ENCODE measurements around the gene FAP.

FAP gene

GRCh38 chr2:162175714-162176113, 67.5 kb downstream of the FAP start:
- no peak overlapping the region for H3K27ac ChIP-seq (replicated peaks)
- no peak overlapping the region for H3K4me3 ChIP-seq (replicated peaks; ENCODE audit: insufficient read depth, low read length)
- DNase-seq (ENCODE audit: low read depth in 1 of 2, low spot score in 1 of 2): no peak
- no peak for TF ChIP-seq POLR2AphosphoS5 (IDR thresholded peaks at IDR 0.05; ENCODE audit: low read depth)
- no peak for TF ChIP-seq REST (IDR thresholded peaks at IDR 0.05; ENCODE audit: insufficient replicate concordance, low read depth)
- TF ChIP-seq, protein P1, sequence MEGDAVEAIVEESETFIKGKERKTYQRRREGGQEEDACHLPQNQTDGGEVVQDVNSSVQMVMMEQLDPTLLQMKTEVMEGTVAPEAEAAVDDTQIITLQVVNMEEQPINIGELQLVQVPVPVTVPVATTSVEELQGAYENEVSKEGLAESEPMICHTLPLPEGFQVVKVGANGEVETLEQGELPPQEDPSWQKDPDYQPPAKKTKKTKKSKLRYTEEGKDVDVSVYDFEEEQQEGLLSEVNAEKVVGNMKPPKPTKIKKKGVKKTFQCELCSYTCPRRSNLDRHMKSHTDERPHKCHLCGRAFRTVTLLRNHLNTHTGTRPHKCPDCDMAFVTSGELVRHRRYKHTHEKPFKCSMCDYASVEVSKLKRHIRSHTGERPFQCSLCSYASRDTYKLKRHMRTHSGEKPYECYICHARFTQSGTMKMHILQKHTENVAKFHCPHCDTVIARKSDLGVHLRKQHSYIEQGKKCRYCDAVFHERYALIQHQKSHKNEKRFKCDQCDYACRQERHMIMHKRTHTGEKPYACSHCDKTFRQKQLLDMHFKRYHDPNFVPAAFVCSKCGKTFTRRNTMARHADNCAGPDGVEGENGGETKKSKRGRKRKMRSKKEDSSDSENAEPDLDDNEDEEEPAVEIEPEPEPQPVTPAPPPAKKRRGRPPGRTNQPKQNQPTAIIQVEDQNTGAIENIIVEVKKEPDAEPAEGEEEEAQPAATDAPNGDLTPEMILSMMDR (IDR thresholded peaks at IDR 0.05; ENCODE audit: insufficient read depth, low read length): no peak
- TF ChIP-seq GABPA (IDR thresholded peaks at IDR 0.05; ENCODE audit: low read depth): no peak
- no peak for TF ChIP-seq SPI1 (IDR thresholded peaks at IDR 0.05; ENCODE audit: borderline replicate concordance, low read depth)
- peaks cover 9% of the 10 kb centered on the region for H3K27me3 ChIP-seq (ENCODE audit: insufficient read depth, poor library complexity, severe bottlenecking)

DNA sequence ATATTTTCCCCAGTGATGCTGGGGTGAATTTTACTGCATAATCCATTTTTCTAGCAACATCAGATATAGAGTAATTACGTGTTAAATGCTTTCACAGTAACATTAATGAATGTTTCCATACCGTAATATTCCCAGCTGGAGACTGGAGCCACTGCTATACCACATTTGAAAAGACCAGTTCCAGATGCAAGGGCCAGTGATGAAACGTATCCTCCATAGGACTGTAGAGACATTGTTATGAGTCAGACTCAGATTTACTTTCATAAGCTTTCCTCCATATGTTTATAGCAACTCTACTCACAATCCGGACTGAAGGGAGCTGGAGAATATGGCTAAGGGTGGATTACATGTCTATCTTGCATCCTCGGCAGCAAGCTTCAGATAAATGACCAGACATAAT, 68.5 kb downstream of the FAP start:
- DNase-seq (ENCODE audit: low read depth in 1 of 2, low spot score in 1 of 2): no peak
- no peak overlapping the region for H3K27ac ChIP-seq (replicated peaks)
- TF ChIP-seq GABPA (IDR thresholded peaks at IDR 0.05; ENCODE audit: low read depth) (no peak), POLR2AphosphoS5 (IDR thresholded peaks at IDR 0.05; ENCODE audit: low read depth) (no peak), REST (IDR thresholded peaks at IDR 0.05; ENCODE audit: insufficient replicate concordance, low read depth) (no peak), SPI1 (IDR thresholded peaks at IDR 0.05; ENCODE audit: borderline replicate concordance, low read depth) (no peak)
- TF ChIP-seq, protein P1 (IDR thresholded peaks at IDR 0.05; ENCODE audit: insufficient read depth, low read length): no peak

DNA sequence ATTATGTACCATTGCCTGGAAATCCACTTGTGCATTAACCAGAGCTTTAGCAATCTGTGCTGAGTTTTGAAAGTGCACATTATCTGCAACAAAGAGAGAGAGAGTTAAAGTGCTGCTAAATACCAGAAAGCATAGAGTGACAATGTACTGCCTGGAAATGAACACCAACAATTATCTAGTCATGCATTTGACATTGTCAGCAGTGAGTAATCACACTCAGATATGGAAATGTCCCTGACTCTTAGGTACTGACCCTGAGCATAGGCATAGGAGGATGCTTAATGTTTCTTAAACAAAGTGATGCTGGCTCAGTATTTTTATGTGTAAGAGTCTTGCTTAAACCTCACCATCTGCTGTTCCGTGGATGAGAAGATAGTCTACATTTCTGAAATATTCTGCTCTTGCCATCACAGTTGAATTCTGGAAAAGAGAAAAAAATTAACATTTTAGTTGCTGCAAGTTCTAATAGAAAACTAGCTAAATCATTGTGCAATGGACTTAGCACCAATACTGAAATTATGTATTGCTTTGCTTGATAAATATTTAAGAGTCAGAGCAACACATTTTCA, 70.4 kb downstream of the FAP start:
- Histone ChIP-seq H3K4me3 (replicated peaks; ENCODE audit: insufficient read depth, low read length) (no peak overlapping the region), H3K27ac (replicated peaks) (no peak overlapping the region), H3K27me3 (ENCODE audit: insufficient read depth, poor library complexity, severe bottlenecking) (peaks cover 9% of the 10 kb centered on the region)
- no peak for DNase-seq (ENCODE audit: low read depth in 1 of 2, low spot score in 1 of 2)
- TF ChIP-seq POLR2AphosphoS5 (IDR thresholded peaks at IDR 0.05; ENCODE audit: low read depth) (no peak), SPI1 (IDR thresholded peaks at IDR 0.05; ENCODE audit: borderline replicate concordance, low read depth) (no peak), REST (IDR thresholded peaks at IDR 0.05; ENCODE audit: insufficient replicate concordance, low read depth) (no peak)
- TF ChIP-seq, protein P1 (IDR thresholded peaks at IDR 0.05; ENCODE audit: insufficient read depth, low read length): no peak

More for the DNA sequence above, 68.5 kb downstream of the FAP start:
- peaks cover 9% of the 10 kb centered on the region for H3K27me3 ChIP-seq (ENCODE audit: insufficient read depth, poor library complexity, severe bottlenecking)
- no peak overlapping the region for H3K4me3 ChIP-seq (replicated peaks; ENCODE audit: insufficient read depth, low read length)

Data from HL-60 (cell line).